HCT116 (cell line): Measurements from ENCODE around the gene HACD3. TPM values are rescaled to one million over a fixed set of nuclear protein-coding genes. Genes with fewer than 3 reads are reported as not detected.

Experiments
- ATAC-seq: fragments of 200-7000 bp; cut with Tn5 transposase; 2 replicates; pipeline ENCODE4 v1.9.1; 2020; ENCODE audit warnings: mild to moderate bottlenecking, moderate library complexity
- BruUV-seq: library from RNA; stranded (reverse); fragments of 400-500 nt; replicated peaks from 2 replicates; lab custom pipeline; 2021; lab: Mats Ljungman, UMichigan
- CTCF ChIA-PET: fragments of 300-600 bp; sonication (Branson Sonifier 250); formaldehyde crosslinking; loops from one replicate; lab custom pipeline; 2021; ENCODE audit warnings: antibody characterized with exemption; lab: Charles Lee
- POLR2A ChIA-PET: fragments of 300-600, 350-600 bp; sonication (Branson Sonifier 250); formaldehyde crosslinking; loops from one replicate; lab custom pipeline; 2021; ENCODE audit warnings: antibody characterized with exemption; lab: Charles Lee
- RAD21 ChIA-PET, 2 experiments: fragments of 300-600 bp; sonication (Branson Sonifier 250); formaldehyde crosslinking; loops; one replicate each; lab custom pipeline; 2023; ENCODE audit warnings: low total read pairs in 2 of 2; ENCODE audit not compliant: uncharacterized antibody in 2 of 2, unreplicated experiment in 2 of 2, low non-redundant PET in 1 of 2; lab: Charles Lee
- DNase-seq: peaks from one replicate; pipeline ENCODE4 v3.0.0-alpha.2; 2010; ENCODE audit warnings: low read depth, low spot score
- H2AFZ ChIP-seq: fragments of 200-600 bp; shearing (Covaris generic), sonication (generic); 2 replicates; pipeline ENCODE4 v1.6.1; 2017; ENCODE audit warnings: low read depth, mixed run types, mixed read lengths, antibody characterized with exemption, low read length; ENCODE audit not compliant: poor library complexity, severe bottlenecking
- H3K27ac ChIP-seq: 2 replicates; pipeline ENCODE4 v1.5.1; 2012; ENCODE audit warnings: low read depth, low read length
- H3K27me3 ChIP-seq: fragments of 200-600 bp; sonication (generic); 2 replicates; pipeline ENCODE4 v1.6.1; 2016; ENCODE audit warnings: mixed run types, low read length, mixed read lengths; ENCODE audit not compliant: insufficient read depth
- H3K36me3 ChIP-seq, 2 experiments: fragments of 200-500 bp in 1 of 2; fragments of 200-600 bp in 1 of 2; sonication (Bioruptor generic) in 1 of 2; sonication (generic) in 1 of 2; 2 replicates each; pipeline versions ENCODE4 v1.5.1 to v1.6.1; 2014 to 2016; ENCODE audit warnings: low read length in 2 of 2, inconsistent platforms in 1 of 2, mixed read lengths in 1 of 2, mixed run types in 1 of 2; ENCODE audit not compliant: insufficient read depth in 2 of 2, control insufficient read depth in 1 of 2
- H3K4me1 ChIP-seq, 2 experiments: fragments of 200-600 bp in 1 of 2; sonication (generic) in 1 of 2; 2 replicates each; pipeline versions ENCODE4 v1.5.1 to v1.6.1; 2012 to 2017; ENCODE audit warnings: low read length in 2 of 2, inconsistent platforms in 1 of 2, mild to moderate bottlenecking in 1 of 2, mixed read lengths in 1 of 2, mixed run types in 1 of 2, moderate library complexity in 1 of 2; ENCODE audit not compliant: insufficient read depth in 2 of 2, control insufficient read depth in 1 of 2
- H3K4me2 ChIP-seq: fragments of 200-600 bp; sonication (generic); 2 replicates; pipeline ENCODE4 v1.6.1; 2017; ENCODE audit warnings: mixed run types, low read length, mixed read lengths
- H3K4me3 ChIP-seq, 2 experiments: fragments of 200-600 bp in 1 of 2; sonication (generic) in 1 of 2; replicated peaks in 1 of 2; 2 replicates each; pipeline ENCODE4 v1.5.1; 2011 to 2016; ENCODE audit warnings: low read length in 2 of 2, control low read depth in 1 of 2, low read depth in 1 of 2, mild to moderate bottlenecking in 1 of 2, mixed read lengths in 1 of 2, mixed run types in 1 of 2
- H3K79me2 ChIP-seq: fragments of 200-600 bp; sonication (generic); 2 replicates; pipeline ENCODE4 v1.6.1; 2017; ENCODE audit warnings: mild to moderate bottlenecking, mixed run types, low read length, moderate library complexity, mixed read lengths; ENCODE audit not compliant: insufficient read depth
- H3K9ac ChIP-seq: fragments of 200-600 bp; sonication (generic); 2 replicates; pipeline ENCODE4 v1.6.1; 2016; ENCODE audit warnings: low read length, mixed read lengths
- H3K9me2 ChIP-seq: fragments of 200-600 bp; sonication (generic), shearing (Covaris generic); 2 replicates; pipeline ENCODE4 v1.6.1; 2017; ENCODE audit warnings: mixed run types, mild to moderate bottlenecking, moderate library complexity; ENCODE audit not compliant: insufficient read depth
- H3K9me3 ChIP-seq, 2 experiments: fragments of 200-500 bp in 1 of 2; fragments of 200-600 bp in 1 of 2; sonication (Bioruptor generic) in 1 of 2; sonication (generic) in 1 of 2; 2 replicates each; pipeline ENCODE4 v1.6.1; 2014 to 2017; ENCODE audit warnings: low read length in 2 of 2, mixed read lengths in 2 of 2, inconsistent platforms in 1 of 2, low read depth in 1 of 2, mild to moderate bottlenecking in 1 of 2, mixed run types in 1 of 2, moderate library complexity in 1 of 2; ENCODE audit not compliant: control insufficient read depth in 1 of 2, insufficient read depth in 1 of 2
- H4K20me1 ChIP-seq: fragments of 200-600 bp; sonication (generic), shearing (Covaris generic); 2 replicates; pipeline ENCODE4 v1.6.1; 2017; ENCODE audit warnings: mixed run types, mild to moderate bottlenecking, moderate library complexity; ENCODE audit not compliant: insufficient read depth
- CEBPB ChIP-seq: IDR thresholded peaks from 2 replicates; pipeline ENCODE4 v1.6.1; 2012; ENCODE audit warnings: low read depth
- ELF1 ChIP-seq: IDR thresholded peaks from 2 replicates; pipeline ENCODE4 v1.6.1; 2012; ENCODE audit warnings: low read depth, borderline replicate concordance
- EZH2 ChIP-seq: fragments of 200-600 bp; sonication (generic); IDR thresholded peaks from 2 replicates; pipeline ENCODE4 v1.6.1; 2017; ENCODE audit warnings: antibody characterized with exemption, mixed run types
- FOSL1 ChIP-seq: IDR thresholded peaks from 2 replicates; pipeline ENCODE4 v1.6.1; 2012; ENCODE audit warnings: low read depth
- SRF ChIP-seq: IDR thresholded peaks from 2 replicates; pipeline ENCODE4 v1.6.1; 2012; ENCODE audit warnings: low read depth
- TCF7L2 ChIP-seq: IDR thresholded peaks from 2 replicates; pipeline ENCODE4 v1.7.0; 2011; ENCODE audit warnings: borderline replicate concordance, inconsistent platforms; ENCODE audit not compliant: insufficient read depth, insufficient read length; ENCODE audit errors: extremely low read depth
- YY1 ChIP-seq: IDR thresholded peaks from 2 replicates; pipeline ENCODE4 v1.6.1; 2011; ENCODE audit warnings: low read length, low read depth, moderate library complexity, mild to moderate bottlenecking; ENCODE audit not compliant: insufficient replicate concordance; ENCODE audit errors: extremely low read depth
- ZFX ChIP-seq: fragments of 450-650 bp; IDR thresholded peaks from 2 replicates; pipeline ENCODE4 v1.6.1; 2017
- intact Hi-C: fragments of 100-400 bp; cut with micrococcal nuclease; formaldehyde crosslinking; loops from 2 replicates; pipeline ENCODE4 v1.10.0; 2022
- total RNA-seq: library from RNA; stranded (reverse); gene quantifications from one replicate; pipeline ENCODE4 v1.2.1, GENCODE V29; 2021; ENCODE audit not compliant: unreplicated experiment
- TF ChIP-seq, protein P1 (sequence below): IDR thresholded peaks from 2 replicates; pipeline ENCODE4 v1.6.1; 2011; ENCODE audit warnings: mild to moderate bottlenecking, low read length, moderate library complexity; ENCODE audit not compliant: insufficient replicate concordance; ENCODE audit errors: extremely low read depth
- TF ChIP-seq, protein P2 (sequence below): IDR thresholded peaks from 2 replicates; pipeline ENCODE4 v1.6.1; 2012
- TF ChIP-seq, protein P3 (sequence below): IDR thresholded peaks from 2 replicates; pipeline ENCODE4 v1.6.1; 2012; ENCODE audit warnings: low read depth
- TF ChIP-seq, protein P4 (sequence below): IDR thresholded peaks from 2 replicates; pipeline ENCODE4 v1.6.1; 2012

Gene HACD3
- total RNA-seq, 1 experiment from 2014 or later: 57.5 TPM

DNA sequence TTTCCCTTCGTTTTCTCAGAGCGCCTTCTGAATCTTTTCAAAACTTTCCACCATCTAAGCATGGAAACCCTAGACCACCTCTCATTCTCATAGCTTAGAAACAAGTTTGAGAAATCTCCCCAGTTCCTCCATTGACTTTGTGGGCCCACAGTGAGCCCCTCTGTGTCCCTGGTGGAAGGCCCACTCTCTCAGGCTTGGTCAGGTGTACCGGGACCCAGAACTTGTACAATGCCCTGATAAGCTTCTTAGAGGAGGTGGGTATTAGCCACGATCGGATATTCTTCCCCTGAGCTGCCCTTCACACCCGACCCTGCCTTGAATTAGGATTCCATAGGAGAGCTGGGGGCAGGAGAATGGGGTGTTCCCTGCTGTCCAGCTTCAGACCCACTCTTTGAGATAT, 91.4 kb downstream of the HACD3 start, which contains the start of gene SLC24A1:
TSS of gene SLC24A1 (plus strand) at position 301 of the 400 bp plus-strand sequence. CDS start 2,143 bp downstream, outside the sequence.
- no peak within 1 kb of the TSS for H2AFZ ChIP-seq
- no peak within 1 kb of the TSS for H3K4me2 ChIP-seq
- H3K9me3 ChIP-seq: no peaks in the 10 kb centered on the region
- TF ChIP-seq SRF: no peak
- no peak for TF ChIP-seq ELF1
- no peak for TF ChIP-seq EZH2
- TF ChIP-seq, protein P1, sequence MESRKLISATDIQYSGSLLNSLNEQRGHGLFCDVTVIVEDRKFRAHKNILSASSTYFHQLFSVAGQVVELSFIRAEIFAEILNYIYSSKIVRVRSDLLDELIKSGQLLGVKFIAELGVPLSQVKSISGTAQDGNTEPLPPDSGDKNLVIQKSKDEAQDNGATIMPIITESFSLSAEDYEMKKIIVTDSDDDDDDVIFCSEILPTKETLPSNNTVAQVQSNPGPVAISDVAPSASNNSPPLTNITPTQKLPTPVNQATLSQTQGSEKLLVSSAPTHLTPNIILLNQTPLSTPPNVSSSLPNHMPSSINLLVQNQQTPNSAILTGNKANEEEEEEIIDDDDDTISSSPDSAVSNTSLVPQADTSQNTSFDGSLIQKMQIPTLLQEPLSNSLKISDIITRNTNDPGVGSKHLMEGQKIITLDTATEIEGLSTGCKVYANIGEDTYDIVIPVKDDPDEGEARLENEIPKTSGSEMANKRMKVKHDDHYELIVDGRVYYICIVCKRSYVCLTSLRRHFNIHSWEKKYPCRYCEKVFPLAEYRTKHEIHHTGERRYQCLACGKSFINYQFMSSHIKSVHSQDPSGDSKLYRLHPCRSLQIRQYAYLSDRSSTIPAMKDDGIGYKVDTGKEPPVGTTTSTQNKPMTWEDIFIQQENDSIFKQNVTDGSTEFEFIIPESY: no peak
- TF ChIP-seq CEBPB: no peak
- TF ChIP-seq ZFX: no peak
- TF ChIP-seq YY1: no peak
- TF ChIP-seq, protein P2, sequence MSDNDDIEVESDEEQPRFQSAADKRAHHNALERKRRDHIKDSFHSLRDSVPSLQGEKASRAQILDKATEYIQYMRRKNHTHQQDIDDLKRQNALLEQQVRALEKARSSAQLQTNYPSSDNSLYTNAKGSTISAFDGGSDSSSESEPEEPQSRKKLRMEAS: no peak
- TF ChIP-seq FOSL1: no peak
- TF ChIP-seq, protein P3, sequence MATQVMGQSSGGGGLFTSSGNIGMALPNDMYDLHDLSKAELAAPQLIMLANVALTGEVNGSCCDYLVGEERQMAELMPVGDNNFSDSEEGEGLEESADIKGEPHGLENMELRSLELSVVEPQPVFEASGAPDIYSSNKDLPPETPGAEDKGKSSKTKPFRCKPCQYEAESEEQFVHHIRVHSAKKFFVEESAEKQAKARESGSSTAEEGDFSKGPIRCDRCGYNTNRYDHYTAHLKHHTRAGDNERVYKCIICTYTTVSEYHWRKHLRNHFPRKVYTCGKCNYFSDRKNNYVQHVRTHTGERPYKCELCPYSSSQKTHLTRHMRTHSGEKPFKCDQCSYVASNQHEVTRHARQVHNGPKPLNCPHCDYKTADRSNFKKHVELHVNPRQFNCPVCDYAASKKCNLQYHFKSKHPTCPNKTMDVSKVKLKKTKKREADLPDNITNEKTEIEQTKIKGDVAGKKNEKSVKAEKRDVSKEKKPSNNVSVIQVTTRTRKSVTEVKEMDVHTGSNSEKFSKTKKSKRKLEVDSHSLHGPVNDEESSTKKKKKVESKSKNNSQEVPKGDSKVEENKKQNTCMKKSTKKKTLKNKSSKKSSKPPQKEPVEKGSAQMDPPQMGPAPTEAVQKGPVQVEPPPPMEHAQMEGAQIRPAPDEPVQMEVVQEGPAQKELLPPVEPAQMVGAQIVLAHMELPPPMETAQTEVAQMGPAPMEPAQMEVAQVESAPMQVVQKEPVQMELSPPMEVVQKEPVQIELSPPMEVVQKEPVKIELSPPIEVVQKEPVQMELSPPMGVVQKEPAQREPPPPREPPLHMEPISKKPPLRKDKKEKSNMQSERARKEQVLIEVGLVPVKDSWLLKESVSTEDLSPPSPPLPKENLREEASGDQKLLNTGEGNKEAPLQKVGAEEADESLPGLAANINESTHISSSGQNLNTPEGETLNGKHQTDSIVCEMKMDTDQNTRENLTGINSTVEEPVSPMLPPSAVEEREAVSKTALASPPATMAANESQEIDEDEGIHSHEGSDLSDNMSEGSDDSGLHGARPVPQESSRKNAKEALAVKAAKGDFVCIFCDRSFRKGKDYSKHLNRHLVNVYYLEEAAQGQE: no peak
- TF ChIP-seq, protein P4, sequence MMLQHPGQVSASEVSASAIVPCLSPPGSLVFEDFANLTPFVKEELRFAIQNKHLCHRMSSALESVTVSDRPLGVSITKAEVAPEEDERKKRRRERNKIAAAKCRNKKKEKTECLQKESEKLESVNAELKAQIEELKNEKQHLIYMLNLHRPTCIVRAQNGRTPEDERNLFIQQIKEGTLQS: no peak
- no peak for TF ChIP-seq TCF7L2
- POLR2A ChIA-PET: interaction anchor here (0.8 kb wide), 1 partner anchor 11 kb away, joined by 4 read pairs; the partner anchor contains the start of gene INTS14
- DNase-seq (no peak), ATAC-seq (no peak)
- no peaks in the 10 kb centered on the region for H3K79me2 ChIP-seq
- RAD21 ChIA-PET: no interaction called here
- no peaks in the 10 kb centered on the region for H3K27me3 ChIP-seq
- intact Hi-C loops: no loop called here
- no peaks in the 10 kb centered on the region for H3K9me2 ChIP-seq
- H4K20me1 ChIP-seq: no peaks in the 10 kb centered on the region
- H3K4me3 ChIP-seq: no peak within 1 kb of the TSS
- CTCF ChIA-PET: no interaction called here
- no peak within 1 kb of the TSS for H3K27ac ChIP-seq
- no peaks in the 10 kb centered on the region for H3K4me1 ChIP-seq
- BruUV-seq: no TSS peak
- no peak within 1 kb of the TSS for H3K9ac ChIP-seq
- H3K36me3 ChIP-seq: no peaks in the 10 kb centered on the region
